GM19238 (cell line): ENCODE results near the gene WSCD2.

Experiments used
- DNase-seq: peaks from one replicate; pipeline ENCODE4 v3.0.0; 2011; ENCODE audit warnings: low spot score; ENCODE audit not compliant: insufficient read length

WSCD2 gene

GRCh38 chr12:108126990-108127501 is 2.0 kb upstream of the WSCD2 start:
- no peak for DNase-seq

- DNase-seq = no peak
Measured at GRCh38 chr12:108127654-108128053, 1.4 kb upstream of the WSCD2 start.

GRCh38 chr12:108128221-108129016 is 669 bp upstream of the WSCD2 start:
- DNase-seq = no peak

- no peak for DNase-seq
Measured at GRCh38 chr12:108131035-108131434, 1.9 kb downstream of the WSCD2 start.

- no peak for DNase-seq
Measured at GRCh38 chr12:108131657-108132126, 2.6 kb downstream of the WSCD2 start.

GRCh38 chr12:108133482-108133881 is 4.4 kb downstream of the WSCD2 start:
- no peak for DNase-seq

- DNase-seq = no peak
Measured at GRCh38 chr12:108134744-108135143, 5.7 kb downstream of the WSCD2 start.

GRCh38 chr12:108135627-108136026 is 6.5 kb downstream of the WSCD2 start:
- no peak for DNase-seq

GRCh38 chr12:108136697-108137096 is 7.6 kb downstream of the WSCD2 start:
- no peak for DNase-seq

- DNase-seq = no peak
Measured at GRCh38 chr12:108139454-108139853, 10.4 kb downstream of the WSCD2 start.

GRCh38 chr12:108140501-108140900 is 11.4 kb downstream of the WSCD2 start:
- DNase-seq = no peak

GRCh38 chr12:108141600-108142130 is 12.6 kb downstream of the WSCD2 start:
- DNase-seq = no peak

- DNase-seq = no peak
Measured at GRCh38 chr12:108143144-108143543, 14.1 kb downstream of the WSCD2 start.

GRCh38 chr12:108144080-108144479 is 15.0 kb downstream of the WSCD2 start:
- DNase-seq = no peak

- DNase-seq = no peak
Measured at GRCh38 chr12:108145011-108145410, 15.9 kb downstream of the WSCD2 start.

GRCh38 chr12:108146035-108146893 is 17.2 kb downstream of the WSCD2 start:
- no peak for DNase-seq

- DNase-seq = no peak
Measured at GRCh38 chr12:108147279-108147678, 18.2 kb downstream of the WSCD2 start.

GRCh38 chr12:108148521-108149074 is 19.5 kb downstream of the WSCD2 start:
- DNase-seq = no peak

GRCh38 chr12:108150436-108150835 is 21.3 kb downstream of the WSCD2 start:
- DNase-seq = no peak

- no peak for DNase-seq
Measured at GRCh38 chr12:108151533-108152169, 22.6 kb downstream of the WSCD2 start.

- no peak for DNase-seq
Measured at GRCh38 chr12:108152170-108152538, 23.1 kb downstream of the WSCD2 start.
